HepG2 (cell line): Measurements from ENCODE around the gene EIF4EBP3. TPM values are rescaled to one million over a fixed set of nuclear protein-coding genes. Genes with fewer than 3 reads are reported as not detected.

Source experiments
- DPF2 ChIP-seq: sonication (generic); formaldehyde crosslinking; IDR thresholded peaks from 2 replicates; pipeline ENCODE4 v1.4.0; 2020; ENCODE audit warnings: mild to moderate bottlenecking, low read depth, missing genetic modification reagents, borderline replicate concordance
- ESRRA ChIP-seq: sonication (generic); formaldehyde crosslinking; IDR thresholded peaks from 2 replicates; pipeline ENCODE4 v1.5.1; 2020; ENCODE audit warnings: mild to moderate bottlenecking, low read depth, missing genetic modification reagents
- GATA4 ChIP-seq: sonication (generic); IDR thresholded peaks from 2 replicates; pipeline ENCODE4 v1.6.1; 2016; ENCODE audit warnings: antibody characterized with exemption, low read depth, borderline replicate concordance
- HOXA5 ChIP-seq: sonication (generic); formaldehyde crosslinking; IDR thresholded peaks from 2 replicates; pipeline ENCODE4 v1.4.0; 2020; ENCODE audit warnings: missing genetic modification reagents
- PRDM4 ChIP-seq: sonication (generic); formaldehyde crosslinking; IDR thresholded peaks from 2 replicates; pipeline ENCODE4 v1.9.0; 2021; ENCODE audit warnings: missing genetic modification reagents, borderline replicate concordance
- TCF7 ChIP-seq: sonication (generic); IDR thresholded peaks from 2 replicates; pipeline ENCODE4 v1.6.1; 2016; ENCODE audit warnings: antibody characterized with exemption, low read depth
- ZMAT5 ChIP-seq: sonication (generic); formaldehyde crosslinking; IDR thresholded peaks from 2 replicates; pipeline ENCODE4 v1.5.0; 2020; ENCODE audit warnings: mild to moderate bottlenecking, low read depth, missing genetic modification reagents, borderline replicate concordance
- ZNF33B ChIP-seq: sonication (generic); formaldehyde crosslinking; IDR thresholded peaks from 2 replicates; pipeline ENCODE4 v1.5.1; 2020; ENCODE audit warnings: mild to moderate bottlenecking, missing genetic modification reagents
- ZNF382 ChIP-seq: sonication (generic); formaldehyde crosslinking; IDR thresholded peaks from 2 replicates; pipeline ENCODE4 v1.5.0; 2020; ENCODE audit warnings: missing genetic modification reagents, mild to moderate bottlenecking, borderline replicate concordance
- polyA plus RNA-seq, 8 experiments: library from polyadenylated mRNA; depleted of rRNA in 3 of 8; stranded (reverse) in 7 of 8; unstranded in 1 of 8; fragments of >200 nt; fragmentation: Illumina TruSeq in 4 of 8; extraction: Trizol in 4 of 8; gene quantifications; 2 replicates each; pipeline versions ENCODE4 v1.2.1 to v1.2.3, GENCODE V29; 2011 to 2016; ENCODE audit warnings: low read depth in 4 of 8, missing spikeins in 1 of 8, mixed read lengths in 1 of 8; ENCODE audit not compliant: insufficient read depth in 1 of 8
- total RNA-seq, 5 experiments: library from RNA; depleted of rRNA; stranded (reverse); fragments of >200 nt; fragmentation: Illumina TruSeq; extraction: Trizol; gene quantifications; 2 replicates each; pipeline ENCODE4 v1.2.3, GENCODE V29; 2016; ENCODE audit warnings: low read depth in 1 of 5
- TF ChIP-seq, protein P1 (sequence below), 2 experiments: fragments of 450-650 bp in 1 of 2; sonication (generic) in 1 of 2; formaldehyde crosslinking in 1 of 2; IDR thresholded peaks; 2 replicates each; pipeline versions ENCODE4 v1.6.1 to v1.8.0; 2016 to 2022; ENCODE audit warnings: antibody characterized with exemption in 1 of 2, mild to moderate bottlenecking in 1 of 2, missing genetic modification reagents in 1 of 2
- TF ChIP-seq, protein P2 (sequence below): sonication (generic); formaldehyde crosslinking; IDR thresholded peaks from 2 replicates; pipeline ENCODE4 v1.8.0; 2022; ENCODE audit warnings: missing genetic modification reagents, mild to moderate bottlenecking, borderline replicate concordance
- TF ChIP-seq, protein P3 (sequence below): sonication (generic); formaldehyde crosslinking; IDR thresholded peaks from 2 replicates; pipeline ENCODE4 v1.4.0; 2020; ENCODE audit warnings: missing genetic modification reagents, borderline replicate concordance

The EIF4EBP3 gene
- total and polyA plus RNA-seq, 2 of the 13 experiments (the other 11 are each of a cell fraction or from before 2014, with no cell fraction given) = 0.61 to 1.7 TPM

- TF ChIP-seq ZMAT5 (CRISPR knock-in tag) (no peak), TCF7 (peak; percentile 0; the same call in 1 of the 2 replicates), DPF2 (CRISPR knock-in tag) (0 out of 2 replicates have a peak, but pooled peaks have one; percentile 28), ZNF33B (CRISPR knock-in tag) (peak; percentile 17; the same call in 1 of the 2 replicates), PRDM4 (no peak), ZNF382 (CRISPR knock-in tag) (no peak), HOXA5 (CRISPR knock-in tag) (no peak), ESRRA (CRISPR knock-in tag) (0 out of 2 replicates have a peak, but pooled peaks have one; percentile 35), GATA4 (no peak)
- TF ChIP-seq, protein P1, sequence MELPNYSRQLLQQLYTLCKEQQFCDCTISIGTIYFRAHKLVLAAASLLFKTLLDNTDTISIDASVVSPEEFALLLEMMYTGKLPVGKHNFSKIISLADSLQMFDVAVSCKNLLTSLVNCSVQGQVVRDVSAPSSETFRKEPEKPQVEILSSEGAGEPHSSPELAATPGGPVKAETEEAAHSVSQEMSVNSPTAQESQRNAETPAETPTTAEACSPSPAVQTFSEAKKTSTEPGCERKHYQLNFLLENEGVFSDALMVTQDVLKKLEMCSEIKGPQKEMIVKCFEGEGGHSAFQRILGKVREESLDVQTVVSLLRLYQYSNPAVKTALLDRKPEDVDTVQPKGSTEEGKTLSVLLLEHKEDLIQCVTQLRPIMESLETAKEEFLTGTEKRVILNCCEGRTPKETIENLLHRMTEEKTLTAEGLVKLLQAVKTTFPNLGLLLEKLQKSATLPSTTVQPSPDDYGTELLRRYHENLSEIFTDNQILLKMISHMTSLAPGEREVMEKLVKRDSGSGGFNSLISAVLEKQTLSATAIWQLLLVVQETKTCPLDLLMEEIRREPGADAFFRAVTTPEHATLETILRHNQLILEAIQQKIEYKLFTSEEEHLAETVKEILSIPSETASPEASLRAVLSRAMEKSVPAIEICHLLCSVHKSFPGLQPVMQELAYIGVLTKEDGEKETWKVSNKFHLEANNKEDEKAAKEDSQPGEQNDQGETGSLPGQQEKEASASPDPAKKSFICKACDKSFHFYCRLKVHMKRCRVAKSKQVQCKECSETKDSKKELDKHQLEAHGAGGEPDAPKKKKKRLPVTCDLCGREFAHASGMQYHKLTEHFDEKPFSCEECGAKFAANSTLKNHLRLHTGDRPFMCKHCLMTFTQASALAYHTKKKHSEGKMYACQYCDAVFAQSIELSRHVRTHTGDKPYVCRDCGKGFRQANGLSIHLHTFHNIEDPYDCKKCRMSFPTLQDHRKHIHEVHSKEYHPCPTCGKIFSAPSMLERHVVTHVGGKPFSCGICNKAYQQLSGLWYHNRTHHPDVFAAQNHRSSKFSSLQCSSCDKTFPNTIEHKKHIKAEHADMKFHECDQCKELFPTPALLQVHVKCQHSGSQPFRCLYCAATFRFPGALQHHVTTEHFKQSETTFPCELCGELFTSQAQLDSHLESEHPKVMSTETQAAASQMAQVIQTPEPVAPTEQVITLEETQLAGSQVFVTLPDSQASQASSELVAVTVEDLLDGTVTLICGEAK (IDR thresholded peaks at IDR 0.05) = no peak
- TF ChIP-seq, protein P1 (CRISPR knock-in tag; IDR thresholded peaks at IDR 0.05) = no peak
- TF ChIP-seq, protein P2, sequence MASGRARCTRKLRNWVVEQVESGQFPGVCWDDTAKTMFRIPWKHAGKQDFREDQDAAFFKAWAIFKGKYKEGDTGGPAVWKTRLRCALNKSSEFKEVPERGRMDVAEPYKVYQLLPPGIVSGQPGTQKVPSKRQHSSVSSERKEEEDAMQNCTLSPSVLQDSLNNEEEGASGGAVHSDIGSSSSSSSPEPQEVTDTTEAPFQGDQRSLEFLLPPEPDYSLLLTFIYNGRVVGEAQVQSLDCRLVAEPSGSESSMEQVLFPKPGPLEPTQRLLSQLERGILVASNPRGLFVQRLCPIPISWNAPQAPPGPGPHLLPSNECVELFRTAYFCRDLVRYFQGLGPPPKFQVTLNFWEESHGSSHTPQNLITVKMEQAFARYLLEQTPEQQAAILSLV (CRISPR knock-in tag) = no peak
- TF ChIP-seq, protein P3, sequence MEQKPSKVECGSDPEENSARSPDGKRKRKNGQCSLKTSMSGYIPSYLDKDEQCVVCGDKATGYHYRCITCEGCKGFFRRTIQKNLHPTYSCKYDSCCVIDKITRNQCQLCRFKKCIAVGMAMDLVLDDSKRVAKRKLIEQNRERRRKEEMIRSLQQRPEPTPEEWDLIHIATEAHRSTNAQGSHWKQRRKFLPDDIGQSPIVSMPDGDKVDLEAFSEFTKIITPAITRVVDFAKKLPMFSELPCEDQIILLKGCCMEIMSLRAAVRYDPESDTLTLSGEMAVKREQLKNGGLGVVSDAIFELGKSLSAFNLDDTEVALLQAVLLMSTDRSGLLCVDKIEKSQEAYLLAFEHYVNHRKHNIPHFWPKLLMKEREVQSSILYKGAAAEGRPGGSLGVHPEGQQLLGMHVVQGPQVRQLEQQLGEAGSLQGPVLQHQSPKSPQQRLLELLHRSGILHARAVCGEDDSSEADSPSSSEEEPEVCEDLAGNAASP (CRISPR knock-in tag) = no peak
Measured at GRCh38 chr5:140546851-140547507, 483 bp upstream of the EIF4EBP3 start (continued).
